Measurements from ENCODE around the gene DCLK3. TPM values are rescaled to one million over a fixed set of nuclear protein-coding genes. Genes with fewer than 3 reads are reported as not detected.

The DCLK3 gene
- total RNA-seq, 1 donor from 2014 or later, result not detected

- no peak for DNase-seq
- no peak overlapping the region for H3K27ac Mint-ChIP-seq
- intact Hi-C loops (cut with micrococcal nuclease), result no loop called here
- no peak overlapping the region for H3K4me3 Mint-ChIP-seq
- no peaks in the 10 kb centered on the region for H3K36me3 Mint-ChIP-seq (ENCODE audit: low read depth)
- peaks cover 45% of the 10 kb centered on the region for H3K27me3 Mint-ChIP-seq
- ChIA-PET CTCF (no interaction called here), POLR2A (no interaction called here)
- no peak for TF ChIP-seq CTCF (IDR thresholded peaks at IDR 0.05)
- H3K4me1 Mint-ChIP-seq, result no peaks in the 10 kb centered on the region
- ATAC-seq (ENCODE audit: low read depth), result no peak
- peaks cover 8% of the 10 kb centered on the region for H3K9me3 Mint-ChIP-seq
Observed at GRCh38 chr3:36803091-36803791, 38.9 kb upstream of the DCLK3 start.

GRCh38 chr3:36800533-36801116 is 36.3 kb upstream of the DCLK3 start:
- Mint-ChIP-seq H3K9me3 (no peaks in the 10 kb centered on the region), H3K4me3 (no peak overlapping the region), H3K36me3 (ENCODE audit: low read depth) (no peaks in the 10 kb centered on the region), H3K27me3 (peaks cover 38% of the 10 kb centered on the region), H3K27ac (no peak overlapping the region), H3K4me1 (no peaks in the 10 kb centered on the region)
- ATAC-seq (ENCODE audit: low read depth) (no peak), DNase-seq (no peak)
- intact Hi-C loops (cut with micrococcal nuclease), result no loop called here
- TF ChIP-seq CTCF (IDR thresholded peaks at IDR 0.05), result no peak
- ChIA-PET CTCF (no interaction called here), POLR2A (no interaction called here)

DNA sequence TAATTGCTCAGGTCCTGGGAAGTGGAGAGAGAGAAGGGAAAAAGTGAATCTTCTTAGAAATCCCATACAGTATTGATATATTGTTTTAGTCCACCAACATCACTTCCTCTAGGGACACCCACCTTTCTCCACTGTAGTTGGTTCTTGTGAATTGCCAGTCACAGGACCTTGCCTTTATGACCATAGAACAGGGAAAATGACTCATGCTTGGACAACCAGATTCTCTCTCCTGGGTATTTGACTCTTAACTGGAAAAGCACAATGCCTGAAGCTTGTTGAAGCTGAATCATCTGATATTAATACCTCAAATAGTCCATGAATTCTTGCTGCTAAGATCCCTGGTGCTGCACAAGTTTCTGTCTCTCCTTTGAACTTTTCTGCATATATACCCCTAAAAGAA is 32.5 kb upstream of the DCLK3 start:
- no peak overlapping the region for H3K4me3 Mint-ChIP-seq
- DNase-seq (no peak), ATAC-seq (ENCODE audit: low read depth) (no peak)
- H3K4me1 Mint-ChIP-seq, result no peaks in the 10 kb centered on the region
- intact Hi-C loops (cut with micrococcal nuclease), result no loop called here
- no peaks in the 10 kb centered on the region for H3K36me3 Mint-ChIP-seq (ENCODE audit: low read depth)
- ChIA-PET POLR2A (no interaction called here), CTCF (no interaction called here)
- H3K27ac Mint-ChIP-seq, result no peak overlapping the region
- TF ChIP-seq CTCF (IDR thresholded peaks at IDR 0.05), result no peak
- H3K9me3 Mint-ChIP-seq, result no peaks in the 10 kb centered on the region
- H3K27me3 Mint-ChIP-seq, result peaks cover 15% of the 10 kb centered on the region

- Mint-ChIP-seq H3K4me3 (no peak overlapping the region), H3K27ac (no peak overlapping the region), H3K4me1 (no peaks in the 10 kb centered on the region), H3K9me3 (no peaks in the 10 kb centered on the region), H3K27me3 (peaks cover 13% of the 10 kb centered on the region), H3K36me3 (ENCODE audit: low read depth) (no peaks in the 10 kb centered on the region)
- intact Hi-C loops (cut with micrococcal nuclease), result no loop called here
- ChIA-PET CTCF (no interaction called here), POLR2A (no interaction called here)
- ATAC-seq (ENCODE audit: low read depth) (no peak), DNase-seq (no peak)
- TF ChIP-seq CTCF (IDR thresholded peaks at IDR 0.05), result no peak
Observed at GRCh38 chr3:36796161-36796560, 31.8 kb upstream of the DCLK3 start.

DNA sequence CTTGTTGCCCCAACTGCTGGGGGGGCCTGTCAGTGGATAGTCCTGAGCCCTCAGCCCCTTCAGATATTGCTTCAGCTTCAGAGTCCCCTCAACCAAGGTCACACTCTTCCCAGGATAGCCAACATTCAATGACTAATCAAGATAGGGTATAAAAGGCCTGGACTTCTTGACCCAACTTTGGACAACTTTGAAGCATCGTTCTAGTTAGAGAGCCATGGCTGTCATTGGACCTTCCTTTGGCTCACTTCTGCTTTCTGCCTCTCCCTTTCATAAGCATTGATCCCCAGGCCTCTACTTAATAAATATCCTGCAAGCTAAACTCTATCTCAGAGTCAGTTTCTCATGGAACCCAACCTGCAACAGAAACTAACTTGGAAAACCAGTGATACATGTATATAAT is 31.3 kb upstream of the DCLK3 start:
- DNase-seq (no peak), ATAC-seq (ENCODE audit: low read depth) (no peak)
- no peak overlapping the region for H3K4me3 Mint-ChIP-seq
- no peaks in the 10 kb centered on the region for H3K9me3 Mint-ChIP-seq
- ChIA-PET POLR2A (no interaction called here), CTCF (no interaction called here)
- TF ChIP-seq CTCF (IDR thresholded peaks at IDR 0.05), result no peak
- H3K27me3 Mint-ChIP-seq, result peaks cover 10% of the 10 kb centered on the region
- no peaks in the 10 kb centered on the region for H3K36me3 Mint-ChIP-seq (ENCODE audit: low read depth)
- intact Hi-C loops (cut with micrococcal nuclease), result no loop called here
- no peak overlapping the region for H3K27ac Mint-ChIP-seq
- no peaks in the 10 kb centered on the region for H3K4me1 Mint-ChIP-seq
